Measurements from ENCODE around the gene CWF19L2.
"Not testable (repeated sequence)": the region's sequence is repeated elsewhere in the genome, so short reads cannot be mapped to it uniquely, and the experiment has no call there.

CWF19L2 gene

GRCh38 chr11:107430525-107430924, 27.1 kb downstream of the CWF19L2 start:
- no peak for DNase-seq

DNA sequence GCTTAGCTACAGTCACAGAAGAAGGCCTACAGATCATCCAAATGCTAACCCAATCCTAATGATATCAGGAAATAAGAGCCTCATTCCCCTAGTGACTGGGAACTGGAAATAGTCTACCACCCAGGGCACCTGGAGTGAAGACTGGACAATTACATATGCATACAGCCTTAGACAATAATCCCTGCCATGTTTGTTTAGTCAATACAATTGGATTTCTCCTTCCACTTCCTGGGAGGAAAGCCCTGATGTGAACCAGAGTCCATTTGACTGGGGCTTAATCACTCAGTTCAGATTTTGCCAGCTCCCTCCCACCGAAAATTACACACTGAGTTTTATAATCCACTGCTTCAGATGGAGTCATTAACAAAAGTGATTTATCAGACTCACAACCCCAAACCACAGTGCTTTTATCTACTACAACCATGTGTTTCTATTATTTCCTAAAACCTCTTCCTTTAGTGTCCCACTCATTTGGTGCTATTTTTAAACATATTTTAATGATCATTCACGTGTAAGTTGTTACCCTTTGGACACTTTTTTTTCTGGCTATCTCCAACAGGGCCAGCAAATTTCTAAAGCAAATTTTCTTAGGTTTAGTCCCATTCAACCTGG, 29.9 kb downstream of the CWF19L2 start:
- no peak for DNase-seq

DNA sequence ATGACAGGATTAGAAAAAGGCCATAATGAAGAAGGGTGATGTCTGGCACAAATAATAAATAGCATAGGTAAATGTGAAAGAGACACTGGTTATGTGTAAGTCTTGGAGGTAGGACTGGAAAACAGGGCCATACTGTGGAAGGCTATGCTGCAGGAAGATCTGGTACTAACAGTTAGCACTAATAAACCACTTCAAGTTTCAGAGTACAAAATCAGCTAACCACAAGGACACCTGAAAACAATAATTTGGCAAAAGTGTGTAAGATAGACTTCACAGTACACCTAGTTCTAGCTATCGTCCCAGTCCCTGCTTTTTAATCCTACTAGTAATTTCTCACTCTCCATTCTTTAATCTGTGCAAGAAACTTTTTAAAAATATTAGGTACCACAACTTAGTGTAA, 44.3 kb downstream of the CWF19L2 start:
- DNase-seq, result no peak

DNA sequence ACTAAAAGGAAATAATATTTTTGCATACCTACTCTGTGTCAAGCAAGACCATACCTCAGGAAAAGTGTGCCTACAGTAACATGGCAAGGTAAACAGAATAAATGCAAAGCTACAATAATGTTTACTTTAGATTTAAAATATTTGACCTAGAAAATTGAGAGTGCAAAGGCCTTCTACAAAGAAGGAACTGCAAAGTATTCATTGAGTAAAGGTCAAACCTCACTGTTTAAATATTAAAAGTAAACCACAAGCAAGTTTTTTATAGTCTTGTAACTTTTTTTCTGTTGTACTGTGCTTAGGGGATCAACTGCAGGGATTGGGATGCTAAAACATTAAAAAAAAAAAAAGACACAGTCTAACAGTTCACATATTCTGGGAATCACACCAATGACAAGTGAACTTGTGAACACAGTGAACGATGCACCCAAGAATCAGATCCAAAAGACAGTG, 48.8 kb downstream of the CWF19L2 start:
- DNase-seq, result no peak

GRCh38 chr11:107405260-107405659, 52.4 kb downstream of the CWF19L2 start:
- no peak for DNase-seq

DNA sequence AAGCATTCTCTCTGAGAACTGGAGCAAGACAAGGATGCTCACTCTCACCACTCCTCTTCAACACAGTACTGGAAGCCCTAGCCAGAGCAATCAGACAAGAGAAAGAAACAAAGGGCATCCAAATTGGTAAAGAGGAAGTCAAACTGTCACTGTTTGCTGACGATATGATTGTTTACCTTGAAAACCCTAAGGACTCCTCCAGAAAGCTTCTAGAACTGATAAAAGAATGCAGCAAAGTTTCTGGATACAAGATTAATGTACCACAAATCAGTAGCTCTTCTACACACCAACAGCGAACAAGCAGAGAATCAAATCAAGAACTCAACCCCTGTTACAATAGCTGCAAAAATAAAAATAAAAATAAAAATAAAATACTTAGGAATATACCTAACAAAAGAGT, 56.5 kb downstream of the CWF19L2 start:
- DNase-seq, result not testable (repeated sequence)

DNA sequence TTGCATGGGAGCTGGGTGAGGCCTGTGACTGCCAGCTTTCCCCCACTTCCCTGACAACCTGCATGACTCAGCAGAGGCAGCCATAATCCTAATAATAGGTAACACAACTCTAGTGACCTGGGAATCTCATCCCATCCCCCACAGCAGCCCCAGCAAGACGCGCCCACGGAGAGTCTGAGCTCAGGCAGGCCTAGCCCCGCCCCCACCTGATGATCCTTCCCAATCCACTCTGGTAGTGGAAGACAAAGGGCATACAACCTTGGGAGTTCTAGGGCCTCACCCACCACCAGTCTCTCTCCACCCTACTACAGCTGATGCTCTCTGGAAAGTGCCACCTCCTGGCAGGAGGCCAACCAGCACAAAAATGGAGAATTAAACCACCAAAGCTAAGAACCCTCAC, 60.3 kb downstream of the CWF19L2 start:
- no peak for DNase-seq

- DNase-seq, result no peak
Measured at GRCh38 chr11:107392611-107393010, 65.0 kb downstream of the CWF19L2 start.

DNA sequence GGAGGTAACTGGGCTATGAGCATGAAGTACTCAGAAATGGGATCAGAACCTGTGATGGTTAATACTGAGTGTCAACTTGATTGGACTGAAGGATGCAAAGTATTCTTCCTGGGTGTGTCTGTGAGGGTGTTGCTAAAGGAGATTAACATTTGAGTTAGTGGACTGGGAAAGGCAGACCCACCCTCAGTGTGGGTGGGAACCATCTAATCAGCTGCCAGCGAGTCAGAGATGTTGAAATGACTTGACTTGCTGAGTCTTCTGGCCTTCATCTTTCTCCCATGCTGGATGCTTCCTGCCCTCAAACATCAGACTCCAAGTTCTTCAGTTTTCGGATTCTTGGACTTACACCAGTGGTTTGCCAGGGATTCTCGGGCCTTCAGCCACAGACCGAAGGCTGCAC, 66.9 kb downstream of the CWF19L2 start:
- not testable (repeated sequence) for DNase-seq

- no peak for DNase-seq
Measured at GRCh38 chr11:107387666-107388065, 70.0 kb downstream of the CWF19L2 start.

DNA sequence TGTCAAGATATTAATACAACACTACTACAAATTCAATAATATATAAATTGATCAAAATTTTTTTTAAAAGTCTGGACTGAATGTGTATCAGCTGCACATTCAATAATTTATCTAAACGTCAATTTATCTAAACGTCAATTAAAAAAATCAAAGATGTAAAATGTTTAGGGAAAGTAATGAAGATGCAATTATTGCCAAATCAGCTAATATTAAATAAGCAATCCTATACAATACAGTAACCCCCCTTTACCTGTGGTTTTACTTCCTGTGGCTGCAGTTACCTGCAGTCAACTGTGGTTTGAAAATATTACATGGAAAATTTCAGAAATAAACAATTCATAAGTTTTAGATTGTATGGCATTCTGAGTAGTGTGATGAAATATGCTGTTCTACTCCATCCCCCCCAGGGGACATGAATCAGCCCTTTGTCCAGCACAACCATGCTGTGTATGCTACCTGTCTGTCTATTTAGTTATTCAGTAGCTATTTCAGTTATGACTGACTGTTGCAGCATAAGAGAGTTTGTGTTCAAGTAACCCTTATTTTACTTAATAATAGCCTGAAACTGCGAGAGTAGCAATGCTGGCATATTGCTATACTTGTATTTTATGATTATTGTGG, 72.2 kb downstream of the CWF19L2 start:
- DNase-seq, result no peak

DNA sequence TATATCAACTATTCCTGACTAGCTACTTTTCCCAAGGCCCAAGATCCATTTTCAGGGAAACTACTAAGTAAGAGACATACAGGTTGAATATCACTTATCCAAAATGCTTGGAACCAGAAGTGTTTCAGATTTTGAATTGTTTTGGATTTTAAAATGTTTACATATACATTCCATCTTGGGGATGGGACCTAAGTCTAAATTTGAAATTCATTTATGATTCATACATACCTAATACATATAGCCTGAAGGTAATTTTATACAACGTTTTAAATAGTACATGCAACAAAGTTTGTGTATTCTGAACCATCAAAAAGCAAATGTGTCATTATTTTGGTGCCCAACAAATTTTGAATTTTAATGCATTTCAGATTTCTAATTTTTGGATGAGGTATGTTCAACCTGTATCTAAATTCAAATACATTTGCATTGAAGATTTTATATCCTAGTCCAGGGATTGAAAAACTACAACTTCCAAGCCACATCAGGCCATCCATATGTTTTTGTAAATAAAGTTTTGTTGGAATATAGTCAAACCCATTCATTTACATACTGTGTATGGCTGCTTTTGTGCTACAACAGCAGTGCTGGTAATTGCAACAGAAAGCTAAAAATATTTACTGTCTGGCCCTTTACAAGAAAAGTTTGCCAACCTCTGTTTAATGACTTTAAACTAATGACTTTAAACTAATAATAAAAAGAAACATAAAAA, 73.3 kb downstream of the CWF19L2 start:
- no peak for DNase-seq

- DNase-seq, result no peak
Measured at GRCh38 chr11:107372439-107372838, 85.2 kb downstream of the CWF19L2 start.

DNA sequence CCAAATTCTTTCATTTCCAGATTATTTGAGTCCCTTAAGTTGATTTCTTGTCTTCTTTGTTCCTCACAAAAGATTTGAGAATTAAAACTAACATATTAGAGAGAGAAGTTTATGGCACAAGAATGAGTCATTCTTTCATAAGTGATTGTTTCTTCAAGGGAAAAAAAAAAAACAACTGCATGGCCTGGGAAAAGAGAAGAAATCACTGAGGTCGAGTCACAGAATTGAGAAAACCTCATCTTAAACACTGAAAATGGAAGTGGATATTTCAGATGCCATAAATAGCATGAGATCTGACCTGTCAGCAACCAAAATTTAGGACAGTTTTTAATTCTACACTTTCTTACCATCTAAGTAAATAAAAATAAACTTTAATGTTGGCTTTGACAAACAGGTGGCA, 87.2 kb downstream of the CWF19L2 start:
- DNase-seq, result no peak

DNA sequence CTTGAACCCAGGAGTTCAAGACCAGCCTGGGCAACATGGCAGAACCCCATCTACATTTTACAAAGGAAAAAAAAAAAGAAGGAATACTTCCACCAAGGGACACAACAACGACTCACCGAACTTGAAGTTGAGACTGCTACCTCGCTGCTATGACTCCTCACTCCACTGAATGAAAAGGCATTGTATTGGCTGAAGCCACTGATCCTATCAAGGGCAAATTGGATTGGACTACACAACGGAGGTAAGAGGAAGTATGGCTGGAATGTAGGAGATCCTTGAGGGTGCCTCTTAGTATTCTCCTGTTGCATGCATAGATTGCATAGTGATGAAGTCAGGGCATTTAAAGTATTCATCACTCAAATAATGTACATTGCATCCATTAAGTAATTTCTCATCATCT, 97.9 kb downstream of the CWF19L2 start:
- DNase-seq, result no peak

DNA sequence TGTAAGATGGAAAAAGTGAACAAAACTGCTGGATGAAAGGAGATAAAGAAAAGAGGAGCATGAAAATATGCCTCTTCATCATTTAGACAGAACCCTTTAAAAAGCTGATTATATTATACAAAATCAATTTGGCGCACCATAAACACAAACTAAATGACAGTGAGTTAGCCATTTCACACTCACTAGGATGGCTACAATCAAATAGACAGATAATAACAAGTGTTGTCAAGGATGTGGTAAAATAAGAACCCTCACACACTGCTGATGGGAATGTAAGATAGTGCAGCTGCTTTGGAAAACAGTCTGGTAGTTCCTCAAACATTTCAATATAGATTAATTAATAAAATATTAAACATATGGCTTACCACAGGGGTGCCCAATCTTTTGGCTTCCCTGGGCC, 99.7 kb downstream of the CWF19L2 start:
- DNase-seq, result no peak

GRCh38 chr11:107354780-107355179, 102.8 kb downstream of the CWF19L2 start:
- DNase-seq, result no peak

- no peak for DNase-seq
Measured at GRCh38 chr11:107337917-107338316, 119.7 kb downstream of the CWF19L2 start.

- DNase-seq, result no peak
Measured at GRCh38 chr11:107331728-107332127, 125.9 kb downstream of the CWF19L2 start.

DNA sequence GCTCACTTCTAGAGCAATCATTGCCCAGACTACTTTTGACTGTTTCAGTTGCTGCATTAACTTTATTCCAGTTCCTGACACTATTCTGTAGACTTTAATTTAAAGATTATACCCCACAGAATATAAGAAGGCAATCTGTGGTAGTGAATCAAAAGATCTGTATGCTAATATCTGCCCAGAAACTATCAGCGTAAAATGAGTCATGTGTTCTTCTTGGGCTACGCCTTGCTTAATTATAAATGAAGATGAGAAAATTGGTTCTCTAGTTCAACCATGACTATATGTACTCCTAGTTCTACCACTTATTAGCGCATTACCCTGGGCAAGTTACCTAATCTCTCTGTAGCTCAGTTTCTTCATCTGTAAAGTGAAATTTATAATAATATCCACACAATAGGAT, 128.5 kb downstream of the CWF19L2 start:
- no peak for DNase-seq

- DNase-seq, result no peak
Measured at GRCh38 chr11:107316426-107316825, 141.2 kb downstream of the CWF19L2 start.

- no peak for DNase-seq
Measured at GRCh38 chr11:107307991-107308390, 149.6 kb downstream of the CWF19L2 start.

DNA sequence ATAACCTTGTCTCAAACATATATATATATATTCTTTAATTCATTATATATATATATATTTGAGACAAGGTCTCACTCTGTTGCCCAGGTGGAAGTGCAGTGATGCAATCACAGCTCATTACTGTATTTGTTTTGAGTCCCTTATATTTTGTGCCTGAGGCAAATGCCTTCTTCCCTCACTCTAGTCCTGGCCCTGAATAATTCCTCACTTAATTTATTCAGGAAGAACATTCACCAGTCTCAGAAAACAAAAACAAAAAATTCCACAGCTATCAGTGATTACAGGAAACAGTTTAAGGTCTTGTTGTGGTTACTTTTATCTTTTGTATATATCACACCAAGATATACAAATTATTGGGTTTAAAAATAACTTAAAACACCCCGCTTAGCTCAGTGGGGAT, 155.7 kb downstream of the CWF19L2 start:
- no peak for DNase-seq

GRCh38 chr11:107293677-107294344, 163.8 kb downstream of the CWF19L2 start:
- no peak for DNase-seq

Measured in SHP77 (cell line).